ENCODE data around the gene SORL1.

SORL1 gene

DNA sequence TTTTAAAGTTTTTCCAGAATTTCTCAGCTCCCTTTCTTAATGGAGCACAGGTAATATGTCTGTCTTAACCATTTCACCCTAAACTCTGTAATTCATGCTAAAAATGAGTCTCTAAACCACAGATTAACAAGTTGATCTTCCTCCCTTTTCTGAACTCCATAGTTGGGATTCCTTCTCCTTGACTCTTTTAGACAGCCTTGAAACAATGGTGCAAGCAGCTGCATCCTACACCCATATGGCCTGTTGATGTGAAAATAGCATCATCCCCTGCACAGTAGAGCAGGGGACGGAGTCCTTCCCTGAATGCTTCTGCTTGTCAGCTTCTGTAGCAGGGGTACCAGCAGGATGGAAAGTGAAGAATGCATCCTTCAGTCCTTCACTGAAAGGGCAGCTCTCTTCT, 193.5 kb downstream of the SORL1 start:
- no peak overlapping the region for H3K4me3 ChIP-seq (replicated peaks in 1 of 2; ENCODE audit: low read depth in 2 of 2, low read length in 2 of 2)
- peak in 1 of 2 donors; percentile 29 for DNase-seq (ENCODE audit: low read depth in 2 of 2)
- TF ChIP-seq, protein P1, sequence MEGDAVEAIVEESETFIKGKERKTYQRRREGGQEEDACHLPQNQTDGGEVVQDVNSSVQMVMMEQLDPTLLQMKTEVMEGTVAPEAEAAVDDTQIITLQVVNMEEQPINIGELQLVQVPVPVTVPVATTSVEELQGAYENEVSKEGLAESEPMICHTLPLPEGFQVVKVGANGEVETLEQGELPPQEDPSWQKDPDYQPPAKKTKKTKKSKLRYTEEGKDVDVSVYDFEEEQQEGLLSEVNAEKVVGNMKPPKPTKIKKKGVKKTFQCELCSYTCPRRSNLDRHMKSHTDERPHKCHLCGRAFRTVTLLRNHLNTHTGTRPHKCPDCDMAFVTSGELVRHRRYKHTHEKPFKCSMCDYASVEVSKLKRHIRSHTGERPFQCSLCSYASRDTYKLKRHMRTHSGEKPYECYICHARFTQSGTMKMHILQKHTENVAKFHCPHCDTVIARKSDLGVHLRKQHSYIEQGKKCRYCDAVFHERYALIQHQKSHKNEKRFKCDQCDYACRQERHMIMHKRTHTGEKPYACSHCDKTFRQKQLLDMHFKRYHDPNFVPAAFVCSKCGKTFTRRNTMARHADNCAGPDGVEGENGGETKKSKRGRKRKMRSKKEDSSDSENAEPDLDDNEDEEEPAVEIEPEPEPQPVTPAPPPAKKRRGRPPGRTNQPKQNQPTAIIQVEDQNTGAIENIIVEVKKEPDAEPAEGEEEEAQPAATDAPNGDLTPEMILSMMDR (IDR thresholded peaks at IDR 0.05; ENCODE audit: low read depth, low read length): no peak

DNA sequence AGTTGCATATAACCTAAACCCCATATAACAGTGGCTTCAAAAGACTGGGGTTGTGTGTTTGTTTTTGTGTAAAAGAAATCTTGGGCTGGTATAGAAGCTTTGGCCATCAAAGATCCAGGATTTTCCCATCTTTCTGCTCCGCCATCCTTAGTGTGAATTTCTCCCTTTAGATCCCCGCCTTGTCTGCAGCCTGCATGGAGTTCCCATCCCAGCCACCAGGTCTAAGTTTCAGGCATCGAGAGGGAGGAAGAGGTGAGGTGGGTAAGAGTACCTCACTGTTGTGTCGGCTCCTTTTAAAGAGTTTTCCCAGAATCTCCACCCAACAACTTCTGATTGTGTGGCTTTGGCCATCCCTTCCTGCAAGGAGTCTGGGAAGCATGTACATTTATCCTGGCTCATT, 196.2 kb downstream of the SORL1 start:
- DNase-seq (ENCODE audit: low read depth in 2 of 2): no peak
- H3K4me3 ChIP-seq (replicated peaks in 1 of 2; ENCODE audit: low read depth in 2 of 2, low read length in 2 of 2): no peak overlapping the region
- TF ChIP-seq, protein P1 (IDR thresholded peaks at IDR 0.05; ENCODE audit: low read depth, low read length): no peak

DNA sequence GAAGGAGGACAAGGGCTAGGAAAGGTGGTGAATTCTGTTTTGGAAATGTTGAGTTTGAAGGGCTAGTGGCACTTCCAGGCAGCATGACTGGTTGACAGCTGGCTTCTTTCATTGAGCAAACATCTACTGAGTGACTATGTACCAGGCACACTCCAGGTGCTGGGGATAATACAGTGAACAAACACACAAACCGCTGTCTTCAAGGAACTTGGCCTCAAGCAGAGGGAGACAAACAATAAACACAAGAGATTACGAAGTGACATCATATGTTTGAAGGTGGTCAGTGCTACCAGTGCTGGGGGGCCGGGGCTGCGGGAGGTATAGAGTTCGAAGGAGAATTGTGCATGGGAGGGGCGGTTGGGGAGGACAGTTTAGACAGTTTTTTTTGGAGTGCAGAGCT, 197.7 kb downstream of the SORL1 start:
- TF ChIP-seq, protein P1 (IDR thresholded peaks at IDR 0.05; ENCODE audit: low read depth, low read length): no peak
- H3K4me3 ChIP-seq (replicated peaks in 1 of 2; ENCODE audit: low read depth in 2 of 2, low read length in 2 of 2): no peak overlapping the region
- no peak for DNase-seq (ENCODE audit: low read depth in 2 of 2)

DNA sequence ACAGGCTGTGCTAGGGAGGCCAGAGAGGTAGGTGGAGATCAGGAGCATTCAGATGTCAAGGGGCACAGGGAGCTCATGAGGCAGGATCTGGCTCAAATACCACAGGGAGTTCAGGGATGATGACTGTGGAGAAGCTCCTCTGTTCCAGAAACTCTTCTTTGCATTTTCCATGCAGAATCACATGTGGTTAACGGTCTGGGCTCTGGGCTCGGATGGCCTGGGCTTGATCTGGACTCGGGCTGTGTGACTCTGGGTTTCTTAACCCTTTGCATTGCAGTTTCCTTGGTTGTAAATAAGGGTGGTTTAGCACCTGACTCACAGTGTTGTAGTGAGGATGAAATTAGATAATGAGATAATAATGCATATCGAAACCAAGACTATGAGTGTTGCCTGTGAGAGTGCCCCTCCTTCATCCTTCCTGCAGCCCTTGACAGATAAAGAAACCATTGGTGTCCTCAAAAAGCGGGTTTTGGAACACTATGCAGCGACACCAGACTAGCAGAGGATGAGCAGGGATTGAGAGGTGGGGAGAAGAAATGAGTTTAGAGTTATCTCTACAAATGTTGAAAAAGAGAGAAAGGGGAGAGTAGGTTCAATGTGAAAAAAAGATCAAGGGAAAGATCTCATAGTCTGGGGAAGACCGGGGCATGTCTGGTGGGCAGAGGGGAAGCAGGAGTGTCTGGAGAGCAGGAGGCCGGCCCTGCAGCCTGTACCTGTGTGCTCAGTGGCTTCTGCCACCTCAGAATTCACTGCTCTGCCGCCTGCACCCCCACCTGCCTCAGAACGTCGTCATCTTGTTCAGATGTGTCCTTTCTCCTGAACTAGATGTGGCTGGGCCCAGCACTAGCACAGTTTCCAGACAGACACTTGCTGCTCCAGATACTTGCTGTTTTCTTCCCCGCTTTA, 198.5 kb downstream of the SORL1 start:
- DNase-seq (ENCODE audit: low read depth in 2 of 2): no peak
- TF ChIP-seq, protein P1 (IDR thresholded peaks at IDR 0.05; ENCODE audit: low read depth, low read length): no peak
- H3K4me3 ChIP-seq (replicated peaks in 1 of 2; ENCODE audit: low read depth in 2 of 2, low read length in 2 of 2): no peak overlapping the region

DNA sequence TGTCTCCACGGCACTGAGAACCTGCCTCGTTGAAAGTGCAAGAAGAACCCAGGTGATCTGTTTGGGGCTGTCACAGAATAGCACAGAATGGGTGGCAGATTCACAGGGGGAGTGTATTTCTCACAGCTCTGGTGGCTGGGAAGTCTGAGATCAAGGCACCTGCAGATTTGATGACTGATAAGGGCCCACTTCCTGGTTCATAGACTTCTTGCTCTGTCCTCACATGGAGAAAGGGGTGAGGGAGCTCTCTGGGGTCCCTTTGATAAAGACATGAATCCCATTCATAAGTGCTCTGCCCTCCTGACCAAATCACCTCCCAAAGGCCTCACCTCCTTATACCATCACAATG, 199.1 kb downstream of the SORL1 start:
- no peak for DNase-seq (ENCODE audit: low read depth in 2 of 2)
- TF ChIP-seq, protein P1 (IDR thresholded peaks at IDR 0.05; ENCODE audit: low read depth, low read length): no peak
- H3K4me3 ChIP-seq (replicated peaks in 1 of 2; ENCODE audit: low read depth in 2 of 2, low read length in 2 of 2): no peak overlapping the region

DNA sequence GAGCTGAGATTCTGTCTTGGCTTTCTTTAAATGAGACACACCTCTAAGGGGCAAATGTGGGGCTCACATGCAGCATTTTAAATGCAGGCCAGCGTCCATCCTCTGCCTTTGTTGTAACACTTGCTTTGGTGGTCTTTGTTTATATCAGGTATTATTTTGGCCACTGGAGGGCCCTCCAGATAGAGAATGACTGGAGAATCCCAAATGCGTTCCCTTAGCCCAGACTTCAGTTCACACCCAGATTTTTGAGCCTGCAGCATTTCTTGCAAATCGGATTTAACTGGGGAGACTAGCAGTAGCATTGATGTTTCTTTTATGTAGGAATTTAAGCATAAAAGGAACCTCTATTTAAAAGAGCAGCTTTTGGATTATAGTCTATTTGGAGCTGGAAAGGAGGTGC, 200.9 kb downstream of the SORL1 start:
- TF ChIP-seq, protein P1 (IDR thresholded peaks at IDR 0.05; ENCODE audit: low read depth, low read length): peak; percentile 35
- H3K4me3 ChIP-seq (replicated peaks in 1 of 2; ENCODE audit: low read depth in 2 of 2, low read length in 2 of 2): no peak overlapping the region
- peak; percentile 29 to 59 for DNase-seq (ENCODE audit: low read depth in 2 of 2)

Measured in cardiac fibroblast (primary cell).